GM18511 (cell line): ENCODE measurements around the gene DNA2.
"Not testable (repeated sequence)": the region's sequence is repeated elsewhere in the genome, so short reads cannot be mapped to it uniquely, and the experiment has no call there.

ENCODE experiments used
- ATAC-seq: cut with Tn5 transposase; IDR thresholded peaks from one replicate; pipeline ENCODE4 v1.9.1; 2021; ENCODE audit warnings: mild to moderate bottlenecking, moderate library complexity; ENCODE audit not compliant: unreplicated experiment

DNA2 gene

GRCh38 chr10:68461032-68461431 is 10.7 kb downstream of the DNA2 start:
- no peak for ATAC-seq

GRCh38 chr10:68449698-68450097 is 22.1 kb downstream of the DNA2 start:
- not testable (repeated sequence) for ATAC-seq

- no peak for ATAC-seq
These were observed 25.6 kb downstream of the DNA2 start for GRCh38 chr10:68446179-68446578.

- ATAC-seq, result no peak
These were observed 28.8 kb downstream of the DNA2 start for GRCh38 chr10:68442971-68443370.

GRCh38 chr10:68440898-68441297 is 30.9 kb downstream of the DNA2 start:
- no peak for ATAC-seq

- ATAC-seq, result no peak
These were observed 36.0 kb downstream of the DNA2 start for GRCh38 chr10:68435803-68436202.

- no peak for ATAC-seq
These were observed 37.1 kb downstream of the DNA2 start for GRCh38 chr10:68434657-68435056.

GRCh38 chr10:68428396-68429104 is 43.2 kb downstream of the DNA2 start:
- ATAC-seq, result no peak

- ATAC-seq, result no peak
These were observed 47.2 kb downstream of the DNA2 start for GRCh38 chr10:68424454-68425014.

- ATAC-seq, result no peak
These were observed 48.3 kb downstream of the DNA2 start for GRCh38 chr10:68423522-68423921.

GRCh38 chr10:68419376-68419775 is 52.4 kb downstream of the DNA2 start:
- no peak for ATAC-seq

- no peak for ATAC-seq
These were observed 62.8 kb downstream of the DNA2 start for GRCh38 chr10:68408898-68409518.

GRCh38 chr10:68406815-68407548 is 64.8 kb downstream of the DNA2 start, which contains the start of gene RUFY2:
Gene RUFY2, minus strand, starts transcription at chr10:68407277. Its CDS starts 88 bp downstream, at chr10:68407189.
- peak; percentile 91 for ATAC-seq

GRCh38 chr10:68406111-68406814 is 65.5 kb downstream of the DNA2 start:
- ATAC-seq, result peak; percentile 60

- no peak for ATAC-seq
These were observed 68.1 kb downstream of the DNA2 start for GRCh38 chr10:68403701-68404100.

GRCh38 chr10:68402276-68402675 is 69.5 kb downstream of the DNA2 start:
- ATAC-seq, result no peak

GRCh38 chr10:68397005-68397404 is 74.8 kb downstream of the DNA2 start:
- ATAC-seq, result no peak

- no peak for ATAC-seq
These were observed 86.0 kb downstream of the DNA2 start for GRCh38 chr10:68385740-68386139.

- no peak for ATAC-seq
These were observed 100.2 kb downstream of the DNA2 start for GRCh38 chr10:68371604-68372003.

GRCh38 chr10:68367121-68367520 is 104.7 kb downstream of the DNA2 start:
- no peak for ATAC-seq

- no peak for ATAC-seq
These were observed 105.2 kb downstream of the DNA2 start for GRCh38 chr10:68366600-68366999.
